Liver (tissue), 3 donors: ENCODE data around the gene EEF2K.

Experiments
- FOXA1 ChIP-seq: IDR thresholded peaks from 2 replicates; pipeline ENCODE4 v1.6.1; 2016; ENCODE audit warnings: antibody characterized with exemption
- RXRA ChIP-seq, 2 donors: IDR thresholded peaks; 2 replicates each; pipeline ENCODE4 v1.6.1; 2017 to 2018; ENCODE audit warnings: antibody characterized with exemption in 2 of 2, mild to moderate bottlenecking in 1 of 2
- SP1 ChIP-seq: IDR thresholded peaks from 2 replicates; pipeline ENCODE4 v1.6.1; 2018; ENCODE audit warnings: antibody characterized with exemption, mild to moderate bottlenecking
- TAF1 ChIP-seq: conservative IDR thresholded peaks from 2 replicates; pipeline ENCODE4 v1.6.1; 2016; ENCODE audit warnings: antibody characterized with exemption, mild to moderate bottlenecking
- YY1 ChIP-seq: IDR thresholded peaks from 2 replicates; pipeline ENCODE4 v1.6.1; 2016; ENCODE audit warnings: antibody characterized with exemption, mild to moderate bottlenecking
- TF ChIP-seq, protein P1 (sequence below): fragments of 150-350 bp; IDR thresholded peaks from 2 replicates; pipeline ENCODE4 v1.5.1; 2017; ENCODE audit warnings: improper control_type of control experiment, low read depth, low read length; ENCODE audit not compliant: missing input control
- TF ChIP-seq, protein P2 (sequence below): IDR thresholded peaks from 2 replicates; pipeline ENCODE4 v1.6.1; 2016; ENCODE audit warnings: antibody characterized with exemption
- TF ChIP-seq, protein P3 (sequence below): IDR thresholded peaks from 2 replicates; pipeline ENCODE4 v1.6.1; 2016; ENCODE audit warnings: antibody characterized with exemption, mild to moderate bottlenecking
- TF ChIP-seq, protein P4 (sequence below): IDR thresholded peaks from 2 replicates; pipeline ENCODE4 v1.6.1; 2016; ENCODE audit warnings: antibody characterized with exemption
- donor health status: healthy.
- donor health status: healthy.

DNA sequence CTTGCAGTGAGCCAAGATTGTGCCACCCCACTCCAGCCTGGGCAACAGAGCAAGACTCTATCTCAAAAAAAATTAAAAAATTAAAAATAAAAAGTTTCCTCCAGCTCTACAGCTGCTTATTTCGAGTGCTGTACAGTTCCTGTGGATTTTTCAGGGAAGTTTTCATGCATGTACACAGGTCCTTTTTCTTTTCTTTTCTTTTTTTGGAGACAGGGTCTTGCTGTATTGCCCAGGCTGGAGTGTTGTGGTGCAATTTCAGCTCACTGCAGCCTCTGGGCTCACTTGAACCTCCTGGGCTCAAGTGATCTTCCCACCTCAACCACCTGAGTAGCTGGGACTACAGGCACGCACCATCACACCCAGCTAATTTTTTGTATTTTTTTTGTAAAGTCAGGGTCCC lies 15.9 kb downstream of the EEF2K start:
- TF ChIP-seq, protein P1, sequence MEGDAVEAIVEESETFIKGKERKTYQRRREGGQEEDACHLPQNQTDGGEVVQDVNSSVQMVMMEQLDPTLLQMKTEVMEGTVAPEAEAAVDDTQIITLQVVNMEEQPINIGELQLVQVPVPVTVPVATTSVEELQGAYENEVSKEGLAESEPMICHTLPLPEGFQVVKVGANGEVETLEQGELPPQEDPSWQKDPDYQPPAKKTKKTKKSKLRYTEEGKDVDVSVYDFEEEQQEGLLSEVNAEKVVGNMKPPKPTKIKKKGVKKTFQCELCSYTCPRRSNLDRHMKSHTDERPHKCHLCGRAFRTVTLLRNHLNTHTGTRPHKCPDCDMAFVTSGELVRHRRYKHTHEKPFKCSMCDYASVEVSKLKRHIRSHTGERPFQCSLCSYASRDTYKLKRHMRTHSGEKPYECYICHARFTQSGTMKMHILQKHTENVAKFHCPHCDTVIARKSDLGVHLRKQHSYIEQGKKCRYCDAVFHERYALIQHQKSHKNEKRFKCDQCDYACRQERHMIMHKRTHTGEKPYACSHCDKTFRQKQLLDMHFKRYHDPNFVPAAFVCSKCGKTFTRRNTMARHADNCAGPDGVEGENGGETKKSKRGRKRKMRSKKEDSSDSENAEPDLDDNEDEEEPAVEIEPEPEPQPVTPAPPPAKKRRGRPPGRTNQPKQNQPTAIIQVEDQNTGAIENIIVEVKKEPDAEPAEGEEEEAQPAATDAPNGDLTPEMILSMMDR: no peak
- TF ChIP-seq SP1 (no peak), RXRA (IDR thresholded peaks at IDR 0.05) (no peak), YY1 (no peak), FOXA1 (no peak), TAF1 (no peak)
- TF ChIP-seq, protein P2, sequence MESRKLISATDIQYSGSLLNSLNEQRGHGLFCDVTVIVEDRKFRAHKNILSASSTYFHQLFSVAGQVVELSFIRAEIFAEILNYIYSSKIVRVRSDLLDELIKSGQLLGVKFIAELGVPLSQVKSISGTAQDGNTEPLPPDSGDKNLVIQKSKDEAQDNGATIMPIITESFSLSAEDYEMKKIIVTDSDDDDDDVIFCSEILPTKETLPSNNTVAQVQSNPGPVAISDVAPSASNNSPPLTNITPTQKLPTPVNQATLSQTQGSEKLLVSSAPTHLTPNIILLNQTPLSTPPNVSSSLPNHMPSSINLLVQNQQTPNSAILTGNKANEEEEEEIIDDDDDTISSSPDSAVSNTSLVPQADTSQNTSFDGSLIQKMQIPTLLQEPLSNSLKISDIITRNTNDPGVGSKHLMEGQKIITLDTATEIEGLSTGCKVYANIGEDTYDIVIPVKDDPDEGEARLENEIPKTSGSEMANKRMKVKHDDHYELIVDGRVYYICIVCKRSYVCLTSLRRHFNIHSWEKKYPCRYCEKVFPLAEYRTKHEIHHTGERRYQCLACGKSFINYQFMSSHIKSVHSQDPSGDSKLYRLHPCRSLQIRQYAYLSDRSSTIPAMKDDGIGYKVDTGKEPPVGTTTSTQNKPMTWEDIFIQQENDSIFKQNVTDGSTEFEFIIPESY: no peak
- TF ChIP-seq, protein P3, sequence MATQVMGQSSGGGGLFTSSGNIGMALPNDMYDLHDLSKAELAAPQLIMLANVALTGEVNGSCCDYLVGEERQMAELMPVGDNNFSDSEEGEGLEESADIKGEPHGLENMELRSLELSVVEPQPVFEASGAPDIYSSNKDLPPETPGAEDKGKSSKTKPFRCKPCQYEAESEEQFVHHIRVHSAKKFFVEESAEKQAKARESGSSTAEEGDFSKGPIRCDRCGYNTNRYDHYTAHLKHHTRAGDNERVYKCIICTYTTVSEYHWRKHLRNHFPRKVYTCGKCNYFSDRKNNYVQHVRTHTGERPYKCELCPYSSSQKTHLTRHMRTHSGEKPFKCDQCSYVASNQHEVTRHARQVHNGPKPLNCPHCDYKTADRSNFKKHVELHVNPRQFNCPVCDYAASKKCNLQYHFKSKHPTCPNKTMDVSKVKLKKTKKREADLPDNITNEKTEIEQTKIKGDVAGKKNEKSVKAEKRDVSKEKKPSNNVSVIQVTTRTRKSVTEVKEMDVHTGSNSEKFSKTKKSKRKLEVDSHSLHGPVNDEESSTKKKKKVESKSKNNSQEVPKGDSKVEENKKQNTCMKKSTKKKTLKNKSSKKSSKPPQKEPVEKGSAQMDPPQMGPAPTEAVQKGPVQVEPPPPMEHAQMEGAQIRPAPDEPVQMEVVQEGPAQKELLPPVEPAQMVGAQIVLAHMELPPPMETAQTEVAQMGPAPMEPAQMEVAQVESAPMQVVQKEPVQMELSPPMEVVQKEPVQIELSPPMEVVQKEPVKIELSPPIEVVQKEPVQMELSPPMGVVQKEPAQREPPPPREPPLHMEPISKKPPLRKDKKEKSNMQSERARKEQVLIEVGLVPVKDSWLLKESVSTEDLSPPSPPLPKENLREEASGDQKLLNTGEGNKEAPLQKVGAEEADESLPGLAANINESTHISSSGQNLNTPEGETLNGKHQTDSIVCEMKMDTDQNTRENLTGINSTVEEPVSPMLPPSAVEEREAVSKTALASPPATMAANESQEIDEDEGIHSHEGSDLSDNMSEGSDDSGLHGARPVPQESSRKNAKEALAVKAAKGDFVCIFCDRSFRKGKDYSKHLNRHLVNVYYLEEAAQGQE: no peak
- TF ChIP-seq, protein P4, sequence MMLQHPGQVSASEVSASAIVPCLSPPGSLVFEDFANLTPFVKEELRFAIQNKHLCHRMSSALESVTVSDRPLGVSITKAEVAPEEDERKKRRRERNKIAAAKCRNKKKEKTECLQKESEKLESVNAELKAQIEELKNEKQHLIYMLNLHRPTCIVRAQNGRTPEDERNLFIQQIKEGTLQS: no peak
